Measurements from ENCODE around the gene DXO. TPM values are rescaled to one million over a fixed set of nuclear protein-coding genes. Genes with fewer than 3 reads are reported as not detected.

The DXO gene
- total RNA-seq, 6 experiments from 2014 or later, result 9.8 to 14.6 (median 12.1) TPM

DNA sequence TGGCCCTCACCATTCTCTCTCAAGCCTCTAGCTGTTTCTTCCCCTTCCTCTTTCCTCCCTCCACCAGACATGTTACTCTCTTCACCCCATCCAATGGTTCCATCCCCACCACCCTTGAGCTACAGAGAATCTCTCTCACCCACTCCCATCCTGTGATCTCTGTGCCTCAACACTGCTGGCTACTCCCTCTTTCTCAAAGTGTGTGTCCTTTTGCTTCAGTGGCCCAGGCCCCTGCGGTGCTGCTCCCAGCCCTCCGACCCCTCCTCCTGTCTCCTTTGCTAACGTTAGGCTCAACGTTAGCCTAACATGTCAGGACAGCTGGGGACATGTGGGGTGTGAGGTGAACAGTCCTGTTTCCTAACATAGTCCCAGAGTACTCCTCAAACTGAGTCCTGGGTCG lies 19.0 kb downstream of the DXO start:
- peak overlapping the region in 1 of 3 donors; percentile 4 for H3K27ac ChIP-seq
- H3K4me3 ChIP-seq, result no peak overlapping the region
- TF ChIP-seq CTCF (IDR thresholded peaks at IDR 0.05) (no peak), POLR2A (IDR thresholded peaks at IDR 0.05) (no peak)
- WGBS (ENCODE audit: insufficient coverage, low coverage, low lambda C conversion rate, missing lambda C conversion rate), result 48% methylated on average over 5 of the region's 5 CpGs
- H3K27me3 ChIP-seq, result no peaks in the 10 kb centered on the region
- peaks cover 0 to 16% (median 2%) of the 10 kb centered on the region in 4 donors for H3K4me1 ChIP-seq
- H3K9me3 ChIP-seq, result no peaks in the 10 kb centered on the region
- peaks cover 0 to 87% (median 27%) of the 10 kb centered on the region in 4 donors for H3K36me3 ChIP-seq
- DNase-seq (no peak), ATAC-seq (peak in 1 of 4 donors; percentile 5)
- intact Hi-C loops (cut with DNase I), result loop anchor here in 1 of 2 donors (10.0 kb wide), 1 partner anchor 48 kb away; the partner anchor contains the start of gene ZBTB12

GRCh38 chr6:31952140-31952805 lies 19.7 kb downstream of the DXO start:
- H3K27me3 ChIP-seq, result no peaks in the 10 kb centered on the region
- DNase-seq (peak in 2 of 3 donors; percentile 67 to 69), ATAC-seq (peak; percentile 40 to 73 (median 66))
- H3K4me1 ChIP-seq, result peaks cover 0 to 16% (median 0%) of the 10 kb centered on the region in 4 donors
- WGBS (ENCODE audit: insufficient coverage, low coverage, low lambda C conversion rate, missing lambda C conversion rate), result 37% methylated on average over 4 of the region's 5 CpGs
- H3K36me3 ChIP-seq, result peaks cover 0 to 93% (median 30%) of the 10 kb centered on the region in 4 donors
- H3K9me3 ChIP-seq, result no peaks in the 10 kb centered on the region
- peak overlapping the region in 1 of 3 donors; percentile 4 for H3K27ac ChIP-seq
- peak; percentile 60 to 83 (median 70) for TF ChIP-seq CTCF (IDR thresholded peaks at IDR 0.05)
- peak; percentile 45 for TF ChIP-seq POLR2A (IDR thresholded peaks at IDR 0.05)
- H3K4me3 ChIP-seq, result no peak overlapping the region
- intact Hi-C loops (cut with DNase I), result loop anchor here in 1 of 2 donors (10.0 kb wide), 1 partner anchor 47 kb away; the partner anchor contains the start of gene ZBTB12

DNA sequence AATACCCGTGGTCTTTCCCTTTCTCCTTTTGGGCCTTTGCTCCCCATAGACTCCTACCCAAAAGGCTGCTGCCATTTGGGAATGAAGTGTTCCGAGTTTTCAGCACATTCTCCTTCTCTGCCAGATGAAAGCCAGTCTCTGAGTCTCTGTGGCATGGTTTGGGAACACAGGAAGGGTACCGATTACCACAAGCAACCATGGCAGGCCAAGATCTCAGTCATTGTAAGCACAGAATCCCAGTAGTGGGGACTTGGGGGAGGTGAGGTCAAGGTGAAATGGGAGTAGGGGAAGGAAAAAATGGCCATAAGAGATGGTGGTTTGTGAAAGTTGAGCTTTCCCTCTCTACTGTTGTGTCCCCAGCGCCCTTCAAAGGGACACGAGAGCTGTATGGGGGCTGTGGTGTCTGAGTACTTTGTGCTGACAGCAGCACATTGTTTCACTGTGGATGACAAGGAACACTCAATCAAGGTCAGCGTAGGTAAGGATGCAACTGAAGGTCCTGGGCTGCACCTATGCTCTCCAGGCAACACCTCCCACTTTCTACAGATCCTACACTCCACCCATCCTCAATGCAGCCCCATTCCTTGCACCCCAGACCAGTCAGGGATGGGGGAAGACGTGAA lies 21.9 kb downstream of the DXO start:
- no peak overlapping the region for H3K4me3 ChIP-seq
- H3K4me1 ChIP-seq, result peaks cover 0 to 20% (median 2%) of the 10 kb centered on the region in 4 donors
- no peak overlapping the region for H3K27ac ChIP-seq
- DNase-seq (no peak), ATAC-seq (no peak)
- peaks cover 0 to 76% (median 31%) of the 10 kb centered on the region in 4 donors for H3K36me3 ChIP-seq
- no peaks in the 10 kb centered on the region for H3K9me3 ChIP-seq
- TF ChIP-seq POLR2A (IDR thresholded peaks at IDR 0.05), result no peak
- TF ChIP-seq CTCF (IDR thresholded peaks at IDR 0.05), result no peak
- WGBS (ENCODE audit: insufficient coverage, low coverage, low lambda C conversion rate, missing lambda C conversion rate), result 78% methylated on average over 7 of the region's 7 CpGs
- intact Hi-C loops (cut with DNase I), result loop anchor here in 1 of 2 donors (10.0 kb wide), 1 partner anchor 45 kb away; the partner anchor contains the start of gene ZBTB12
- H3K27me3 ChIP-seq, result no peaks in the 10 kb centered on the region

DNA sequence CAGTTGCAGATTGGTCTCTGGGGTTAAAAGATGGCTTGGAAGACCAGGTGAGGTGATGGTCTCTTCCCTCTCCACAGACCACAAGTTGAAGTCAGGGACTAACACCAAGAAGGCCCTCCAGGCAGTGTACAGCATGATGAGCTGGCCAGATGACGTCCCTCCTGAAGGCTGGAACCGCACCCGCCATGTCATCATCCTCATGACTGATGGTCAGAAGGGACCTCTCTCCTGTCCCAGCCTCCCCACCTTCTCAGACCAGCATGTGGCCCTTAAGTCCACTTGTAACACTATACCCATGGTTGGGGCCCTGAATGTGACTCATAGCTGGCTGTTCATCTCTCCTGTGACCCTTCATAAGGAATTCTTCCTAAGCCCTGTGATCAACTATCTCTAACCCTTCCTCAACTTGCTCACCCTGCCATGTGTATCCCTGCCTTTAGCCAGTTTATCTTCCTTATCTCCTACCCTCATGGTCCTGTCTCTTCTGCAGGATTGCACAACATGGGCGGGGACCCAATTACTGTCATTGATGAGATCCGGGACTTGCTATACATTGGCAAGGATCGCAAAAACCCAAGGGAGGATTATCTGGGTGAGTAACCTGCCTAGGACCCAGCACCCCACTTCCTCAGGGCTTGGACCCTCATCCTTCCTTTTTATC lies 23.1 kb downstream of the DXO start:
- peak in 1 of 4 donors; percentile 0 for ATAC-seq
- no peak for TF ChIP-seq POLR2A (IDR thresholded peaks at IDR 0.05)
- TF ChIP-seq CTCF (IDR thresholded peaks at IDR 0.05), result no peak
- H3K4me3 ChIP-seq, result no peak overlapping the region

More for the DNA sequence above, 23.1 kb downstream of the DXO start:
- Histone ChIP-seq H3K27ac (peak overlapping the region in 1 of 3 donors; percentile 18), H3K36me3 (peaks cover 0 to 70% (median 30%) of the 10 kb centered on the region in 4 donors), H3K9me3 (no peaks in the 10 kb centered on the region), H3K27me3 (no peaks in the 10 kb centered on the region), H3K4me1 (peaks cover 0 to 31% (median 9%) of the 10 kb centered on the region in 4 donors)
- no peak for DNase-seq
- 46% methylated on average over 3 of the region's 6 CpGs for WGBS (ENCODE audit: insufficient coverage, low coverage, low lambda C conversion rate, missing lambda C conversion rate)
- intact Hi-C loops (cut with DNase I), result no loop called here

Measured in right lobe of liver (tissue), 6 donors.